HepG2 (cell line): ENCODE data around the gene INO80E. TPM values are rescaled to one million over a fixed set of nuclear protein-coding genes. Genes with fewer than 3 reads are reported as not detected.

ENCODE experiments used
- ATAC-seq: fragments of 200-7000 bp; cut with Tn5 transposase; 3 replicates; pipeline ENCODE4 v1.9.1; 2020; ENCODE audit warnings: mild to moderate bottlenecking, moderate library complexity
- BruUV-seq: library from RNA; stranded (reverse); fragments of 400-500 nt; replicated peaks from 2 replicates; lab custom pipeline; 2021; lab: Mats Ljungman, UMichigan
- CTCF ChIA-PET: fragments of 300-600 bp; formaldehyde crosslinking; extraction: SDS; loops from one replicate; lab custom pipeline; 2021; ENCODE audit warnings: low total read pairs, inconsistent platforms, low intra/inter-chr PET ratio; lab: Yijun Ruan, JAX
- POLR2A ChIA-PET: fragments of 350-600 bp; sonication (Branson Sonifier 250); formaldehyde crosslinking; loops from one replicate; lab custom pipeline; 2020; ENCODE audit warnings: antibody characterized with exemption, inconsistent platforms; lab: Yijun Ruan, JAX
- DNase-seq: peaks from one replicate; pipeline ENCODE4 v3.0.0-alpha.2; 2015; ENCODE audit warnings: low spot score
- FAIRE-seq: peaks from 3 replicates; lab custom pipeline; 2011; peaks lifted over from hg19 to GRCh38; lab: Jason Lieb, UNC
- H2AFZ ChIP-seq: one replicate; pipeline ENCODE4 v1.6.1; 2011; ENCODE audit warnings: low read length, inconsistent platforms
- H3K27ac ChIP-seq: fragments of 300-600 bp; 3 replicates; pipeline ENCODE4 v1.8.0; 2011; ENCODE audit warnings: mixed run types, mild to moderate bottlenecking, mixed read lengths, low read length, inconsistent platforms; ENCODE audit not compliant: insufficient read depth; ENCODE audit errors: extremely low read length
- H3K27me3 ChIP-seq, 2 experiments: fragments of 200-600 bp in 1 of 2; 2 replicates in 1 of 2; 3 replicates in 1 of 2; pipeline versions ENCODE4 v1.6.0 to v1.8.0; 2011; ENCODE audit warnings: low read length in 2 of 2, mild to moderate bottlenecking in 2 of 2, moderate library complexity in 2 of 2, inconsistent platforms in 1 of 2; ENCODE audit not compliant: insufficient read depth in 2 of 2, control insufficient read depth in 1 of 2
- H3K36me3 ChIP-seq, 2 experiments: fragments of 200-600 bp in 1 of 2; replicated peaks in 1 of 2; 2 replicates in 1 of 2; 3 replicates in 1 of 2; pipeline versions ENCODE4 v1.5.1 to v1.8.0; 2011; ENCODE audit warnings: low read length in 2 of 2, inconsistent platforms in 1 of 2; ENCODE audit not compliant: insufficient read depth in 2 of 2, control insufficient read depth in 1 of 2
- H3K4me1 ChIP-seq: 2 replicates; pipeline ENCODE4 v1.5.1; 2012; ENCODE audit warnings: low read length, inconsistent platforms; ENCODE audit not compliant: insufficient read depth
- H3K4me2 ChIP-seq: 2 replicates; pipeline ENCODE4 v1.6.0; 2011; ENCODE audit warnings: low read depth, low read length, inconsistent platforms
- H3K4me3 ChIP-seq, 3 experiments: fragments of 200-600 bp in 1 of 3; sonication (generic), shearing (Covaris generic) in 1 of 3; replicated peaks in 1 of 3; 2 replicates each; pipeline ENCODE4 v1.5.1; 2011 to 2016; ENCODE audit warnings: low read length in 3 of 3, inconsistent platforms in 2 of 3, low read depth in 2 of 3, mild to moderate bottlenecking in 2 of 3, control low read depth in 1 of 3, mixed read lengths in 1 of 3; ENCODE audit not compliant: insufficient read depth in 1 of 3
- H3K79me2 ChIP-seq: one replicate; pipeline ENCODE4 v1.6.1; 2011; ENCODE audit warnings: low read length, inconsistent platforms; ENCODE audit not compliant: insufficient read depth
- H3K9ac ChIP-seq: 2 replicates; pipeline ENCODE4 v1.6.0; 2011; ENCODE audit warnings: mild to moderate bottlenecking, low read depth, low read length, inconsistent platforms; ENCODE audit not compliant: insufficient read depth
- H3K9me3 ChIP-seq: 2 replicates; pipeline ENCODE4 v1.5.1; 2012; ENCODE audit warnings: mild to moderate bottlenecking, low read length
- H4K20me1 ChIP-seq: 2 replicates; pipeline ENCODE4 v1.6.0; 2011; ENCODE audit warnings: inconsistent platforms, mild to moderate bottlenecking, low read length, moderate library complexity; ENCODE audit not compliant: insufficient read depth
- AGO2 ChIP-seq: fragments of 200-400 bp; formaldehyde crosslinking; optimal IDR thresholded peaks from 2 replicates; pipeline ENCODE3; 2017; ENCODE audit warnings: mild to moderate bottlenecking, low read depth, low read length, moderate library complexity
- CREB3 ChIP-seq: sonication (generic); formaldehyde crosslinking; IDR thresholded peaks from 2 replicates; pipeline ENCODE4 v1.5.0; 2020; ENCODE audit warnings: missing genetic modification reagents
- ERF ChIP-seq: IDR thresholded peaks from 2 replicates; pipeline ENCODE4 v1.6.1; 2018; ENCODE audit warnings: missing biosample characterization, missing genetic modification reagents
- EZH2 ChIP-seq: conservative IDR thresholded peaks from 2 replicates; pipeline ENCODE4 v1.6.1; 2012; ENCODE audit warnings: mild to moderate bottlenecking, low read depth, low read length, moderate library complexity
- NR2C2 ChIP-seq: sonication (generic); formaldehyde crosslinking; IDR thresholded peaks from 2 replicates; pipeline ENCODE4 v1.4.0; 2020; ENCODE audit warnings: missing genetic modification reagents, mild to moderate bottlenecking, moderate library complexity, borderline replicate concordance
- PLRG1 ChIP-seq: fragments of 450-650 bp; conservative IDR thresholded peaks from 2 replicates; pipeline ENCODE4 v1.6.1; 2016
- RBFOX2 ChIP-seq: fragments of 200-400 bp; formaldehyde crosslinking; IDR thresholded peaks from 2 replicates; pipeline ENCODE4 v1.6.1; 2017; ENCODE audit warnings: low read depth, mild to moderate bottlenecking, low read length
- ZBTB7B ChIP-seq: sonication (generic); formaldehyde crosslinking; IDR thresholded peaks from 2 replicates; pipeline ENCODE4 v1.4.0; 2020; ENCODE audit warnings: missing genetic modification reagents
- ZFYVE20 ChIP-seq: sonication (generic); formaldehyde crosslinking; IDR thresholded peaks from 2 replicates; pipeline ENCODE4 v1.8.0; 2023; ENCODE audit warnings: low read depth, mild to moderate bottlenecking, moderate library complexity, missing genetic modification reagents, borderline replicate concordance
- ZSCAN22 ChIP-seq: sonication (generic); formaldehyde crosslinking; IDR thresholded peaks from 2 replicates; pipeline ENCODE4 v1.4.0; 2020; ENCODE audit warnings: mild to moderate bottlenecking, missing genetic modification reagents
- WGBS: methylation state at CpG from one replicate; pipeline ENCODE4 v1.1.6; 2017; ENCODE audit warnings: low lambda C conversion rate; 5-methylcytosine and 5-hydroxymethylcytosine counted together
- in situ Hi-C: cut with HindIII; loops from 2 replicates; pipeline ENCODE4 v1.10.0; 2017; ENCODE audit warnings: low pct_unique_long_range_greater_than_20kb; ENCODE audit not compliant: extremely low pct_ligation_motif_present
- intact Hi-C: fragments of 100-400 bp; cut with micrococcal nuclease; formaldehyde crosslinking; loops from one replicate; pipeline ENCODE4 v1.10.0; 2022; ENCODE audit not compliant: unreplicated experiment
- polyA plus RNA-seq, 8 experiments: library from polyadenylated mRNA; depleted of rRNA in 3 of 8; stranded (reverse) in 7 of 8; unstranded in 1 of 8; fragments of >200 nt; fragmentation: Illumina TruSeq in 4 of 8; extraction: Trizol in 4 of 8; gene quantifications; 2 replicates each; pipeline versions ENCODE4 v1.2.1 to v1.2.3, GENCODE V29; 2011 to 2016; ENCODE audit warnings: low read depth in 4 of 8, missing spikeins in 1 of 8, mixed read lengths in 1 of 8; ENCODE audit not compliant: insufficient read depth in 1 of 8
- total RNA-seq, 5 experiments: library from RNA; depleted of rRNA; stranded (reverse); fragments of >200 nt; fragmentation: Illumina TruSeq; extraction: Trizol; gene quantifications; 2 replicates each; pipeline ENCODE4 v1.2.3, GENCODE V29; 2016; ENCODE audit warnings: low read depth in 1 of 5
- TF ChIP-seq, protein P1 (sequence below), 2 experiments: IDR thresholded peaks; 2 replicates each; pipeline ENCODE4 v1.6.1; 2011 to 2012; ENCODE audit warnings: low read length in 2 of 2, borderline replicate concordance in 1 of 2, low read depth in 1 of 2, mild to moderate bottlenecking in 1 of 2, moderate library complexity in 1 of 2

INO80E gene
- total and polyA plus RNA-seq, 2 of the 13 experiments (the other 11 are each of a cell fraction or from before 2014, with no cell fraction given) = 25.8 to 45.6 TPM

DNA sequence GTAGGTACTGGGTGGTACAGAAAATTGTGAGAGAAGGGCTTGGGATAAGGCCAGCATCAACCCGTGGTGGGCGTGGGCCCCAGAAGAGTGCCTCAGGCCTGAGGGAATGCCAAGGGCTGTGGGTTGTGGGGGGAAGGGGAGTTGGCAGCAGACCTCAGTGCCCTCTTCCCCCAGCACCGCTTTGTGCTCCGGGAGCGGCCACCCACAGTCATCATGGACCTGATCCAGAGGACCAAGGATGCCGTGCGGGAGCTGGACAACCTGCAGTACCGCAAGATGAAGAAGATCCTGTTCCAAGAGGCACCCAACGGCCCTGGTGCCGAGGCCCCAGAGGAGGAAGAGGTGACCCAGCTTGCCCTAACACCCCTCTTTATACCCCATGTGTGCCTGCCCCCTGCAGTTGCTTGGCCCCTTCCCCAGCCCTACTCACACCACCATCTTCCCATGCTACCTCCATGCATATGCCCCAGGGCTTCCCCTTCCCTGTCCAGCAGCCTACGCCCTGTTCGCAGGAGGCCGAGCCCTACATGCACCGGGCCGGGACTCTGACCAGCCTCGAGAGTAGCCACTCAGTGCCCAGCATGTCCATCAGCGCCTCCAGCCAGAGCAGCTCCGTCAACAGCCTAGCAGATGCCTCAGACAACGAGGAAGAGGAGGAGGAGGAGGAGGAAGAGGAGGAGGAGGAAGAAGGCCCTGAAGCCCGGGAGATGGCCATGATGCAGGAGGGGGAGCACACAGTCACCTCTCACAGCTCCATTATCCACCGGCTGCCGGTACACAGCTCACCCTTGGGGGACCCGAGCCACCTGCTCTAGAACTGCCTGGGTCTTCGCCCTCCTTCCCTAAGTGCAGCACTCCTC lies 13.3 kb upstream of the INO80E start:
- H3K36me3 ChIP-seq = peaks cover 72 to 100% of the 10 kb centered on the region in 2 experiments
- no peaks in the 10 kb centered on the region for H4K20me1 ChIP-seq
- CTCF ChIA-PET = no interaction called here
- no peak overlapping the region for H3K4me2 ChIP-seq
- POLR2A ChIA-PET = no interaction called here
- BruUV-seq = no TSS peak
- in situ Hi-C loops = no loop called here
- ATAC-seq (no peak), DNase-seq (no peak)
- H3K27ac ChIP-seq = no peak overlapping the region
- no peaks in the 10 kb centered on the region for H3K27me3 ChIP-seq
- no peak overlapping the region for H2AFZ ChIP-seq
- WGBS = 97% methylated on average over 23 of the region's 24 CpGs
- no peak overlapping the region for H3K4me3 ChIP-seq
- H3K9me3 ChIP-seq = no peaks in the 10 kb centered on the region
- no peaks in the 10 kb centered on the region for H3K79me2 ChIP-seq
- TF ChIP-seq PLRG1 = no peak
- TF ChIP-seq ZBTB7B = no peak
- peak; percentile 31; the same call in 1 of the 2 replicates for TF ChIP-seq RBFOX2
- no peak for TF ChIP-seq ZFYVE20 (CRISPR knock-in tag)
- TF ChIP-seq AGO2 = peak; percentile 48
- TF ChIP-seq, all 625 proteins: peak for 2
- intact Hi-C loops = no loop called here
- no peak overlapping the region for H3K9ac ChIP-seq
- no peak for FAIRE-seq
- no peaks in the 10 kb centered on the region for H3K4me1 ChIP-seq

- peaks cover 71 to 100% of the 10 kb centered on the region in 2 experiments for H3K36me3 ChIP-seq
- BruUV-seq = no TSS peak
- H3K27ac ChIP-seq = no peak overlapping the region
- ATAC-seq (no peak), DNase-seq (no peak), FAIRE-seq (no peak)
- POLR2A ChIA-PET = no interaction called here
- no peaks in the 10 kb centered on the region for H3K9me3 ChIP-seq
- 93% methylated on average over 11 of the region's 12 CpGs for WGBS
- H3K4me1 ChIP-seq = no peaks in the 10 kb centered on the region
- H3K79me2 ChIP-seq = no peaks in the 10 kb centered on the region
- CTCF ChIA-PET = no interaction called here
- in situ Hi-C loops = no loop called here
- no peaks in the 10 kb centered on the region for H3K27me3 ChIP-seq
- no peak overlapping the region for H3K4me2 ChIP-seq
- no peak overlapping the region for H3K9ac ChIP-seq
- intact Hi-C loops = no loop called here
- no peak overlapping the region for H2AFZ ChIP-seq
- H3K4me3 ChIP-seq = no peak overlapping the region
- H4K20me1 ChIP-seq = no peaks in the 10 kb centered on the region
- TF ChIP-seq NR2C2 = no peak
- TF ChIP-seq, protein P1, sequence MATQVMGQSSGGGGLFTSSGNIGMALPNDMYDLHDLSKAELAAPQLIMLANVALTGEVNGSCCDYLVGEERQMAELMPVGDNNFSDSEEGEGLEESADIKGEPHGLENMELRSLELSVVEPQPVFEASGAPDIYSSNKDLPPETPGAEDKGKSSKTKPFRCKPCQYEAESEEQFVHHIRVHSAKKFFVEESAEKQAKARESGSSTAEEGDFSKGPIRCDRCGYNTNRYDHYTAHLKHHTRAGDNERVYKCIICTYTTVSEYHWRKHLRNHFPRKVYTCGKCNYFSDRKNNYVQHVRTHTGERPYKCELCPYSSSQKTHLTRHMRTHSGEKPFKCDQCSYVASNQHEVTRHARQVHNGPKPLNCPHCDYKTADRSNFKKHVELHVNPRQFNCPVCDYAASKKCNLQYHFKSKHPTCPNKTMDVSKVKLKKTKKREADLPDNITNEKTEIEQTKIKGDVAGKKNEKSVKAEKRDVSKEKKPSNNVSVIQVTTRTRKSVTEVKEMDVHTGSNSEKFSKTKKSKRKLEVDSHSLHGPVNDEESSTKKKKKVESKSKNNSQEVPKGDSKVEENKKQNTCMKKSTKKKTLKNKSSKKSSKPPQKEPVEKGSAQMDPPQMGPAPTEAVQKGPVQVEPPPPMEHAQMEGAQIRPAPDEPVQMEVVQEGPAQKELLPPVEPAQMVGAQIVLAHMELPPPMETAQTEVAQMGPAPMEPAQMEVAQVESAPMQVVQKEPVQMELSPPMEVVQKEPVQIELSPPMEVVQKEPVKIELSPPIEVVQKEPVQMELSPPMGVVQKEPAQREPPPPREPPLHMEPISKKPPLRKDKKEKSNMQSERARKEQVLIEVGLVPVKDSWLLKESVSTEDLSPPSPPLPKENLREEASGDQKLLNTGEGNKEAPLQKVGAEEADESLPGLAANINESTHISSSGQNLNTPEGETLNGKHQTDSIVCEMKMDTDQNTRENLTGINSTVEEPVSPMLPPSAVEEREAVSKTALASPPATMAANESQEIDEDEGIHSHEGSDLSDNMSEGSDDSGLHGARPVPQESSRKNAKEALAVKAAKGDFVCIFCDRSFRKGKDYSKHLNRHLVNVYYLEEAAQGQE (IDR thresholded peaks at IDR 0.05; ENCODE audit: borderline replicate concordance in 1 of 2, low read depth in 1 of 2, low read length in 2 of 2) = no peak
- no peak for TF ChIP-seq ERF (CRISPR knock-in tag)
- no peak for TF ChIP-seq CREB3 (CRISPR knock-in tag)
- TF ChIP-seq EZH2 = no peak
- no peak for TF ChIP-seq ZSCAN22 (CRISPR knock-in tag)
These were observed 12.5 kb upstream of the INO80E start for GRCh38 chr16:29983420-29984136.
